Activated B cell treated with CpG ODN at 0.5 μM for 24 hours (primary cell): ENCODE data around the gene YES1. TPM values are rescaled to one million over a fixed set of nuclear protein-coding genes. Genes with fewer than 3 reads are reported as not detected.

Experiments
- ATAC-seq: fragments of 200-7000 bp; cut with Tn5 transposase; one replicate; pipeline ENCODE4 v1.10.0; 2021; ENCODE audit warnings: low read depth, mild to moderate bottlenecking, moderate library complexity
- CTCF ChIA-PET: fragments of 350-600 bp; sonication (Branson Sonifier 250); formaldehyde crosslinking; loops from one replicate; lab custom pipeline; 2021; ENCODE audit warnings: antibody characterized with exemption; lab: Charles Lee
- POLR2A ChIA-PET: fragments of 350-600 bp; sonication (Branson Sonifier 250); formaldehyde crosslinking; loops from one replicate; lab custom pipeline; 2021; ENCODE audit warnings: antibody characterized with exemption; lab: Charles Lee
- DNase-seq: peaks from one replicate; pipeline ENCODE4 v3.0.0; 2022
- H3K27ac Mint-ChIP-seq: one replicate; pipeline ENCODE4 v1.8.0; 2020; ENCODE audit warnings: mixed read lengths
- H3K27me3 Mint-ChIP-seq: one replicate; pipeline ENCODE4 v1.8.0; 2021; ENCODE audit warnings: mixed read lengths
- H3K36me3 Mint-ChIP-seq: one replicate; pipeline ENCODE4 v1.8.0; 2021; ENCODE audit warnings: low read depth, mixed read lengths
- H3K4me1 Mint-ChIP-seq: one replicate; pipeline ENCODE4 v1.8.0; 2021; ENCODE audit warnings: mixed read lengths
- H3K4me3 Mint-ChIP-seq: one replicate; pipeline ENCODE4 v1.8.0; 2020; ENCODE audit warnings: mild to moderate bottlenecking, mixed read lengths
- H3K9me3 Mint-ChIP-seq: one replicate; pipeline ENCODE4 v1.8.0; 2020; ENCODE audit warnings: mixed read lengths
- intact Hi-C: fragments of 100-400 bp; cut with micrococcal nuclease; formaldehyde crosslinking; loops from one replicate; pipeline ENCODE4 v1.15.1; 2024
- total RNA-seq: library from RNA; stranded (reverse); gene quantifications from 2 replicates; pipeline ENCODE4 v1.2.3, GENCODE V29; 2022
- TF ChIP-seq, protein P1 (sequence below): fragments of 200-600 bp; IDR thresholded peaks from one replicate; pipeline ENCODE4 v1.8.0; 2022; ENCODE audit warnings: antibody characterized with exemption, mild to moderate bottlenecking

The YES1 gene
- total RNA-seq, 1 donor from 2014 or later = 0.35 TPM

- intact Hi-C loops = loop anchor here (5.0 kb wide), 1 partner anchor 157 kb away; the partner anchor contains the start of gene TYMS
- TF ChIP-seq, protein P1, sequence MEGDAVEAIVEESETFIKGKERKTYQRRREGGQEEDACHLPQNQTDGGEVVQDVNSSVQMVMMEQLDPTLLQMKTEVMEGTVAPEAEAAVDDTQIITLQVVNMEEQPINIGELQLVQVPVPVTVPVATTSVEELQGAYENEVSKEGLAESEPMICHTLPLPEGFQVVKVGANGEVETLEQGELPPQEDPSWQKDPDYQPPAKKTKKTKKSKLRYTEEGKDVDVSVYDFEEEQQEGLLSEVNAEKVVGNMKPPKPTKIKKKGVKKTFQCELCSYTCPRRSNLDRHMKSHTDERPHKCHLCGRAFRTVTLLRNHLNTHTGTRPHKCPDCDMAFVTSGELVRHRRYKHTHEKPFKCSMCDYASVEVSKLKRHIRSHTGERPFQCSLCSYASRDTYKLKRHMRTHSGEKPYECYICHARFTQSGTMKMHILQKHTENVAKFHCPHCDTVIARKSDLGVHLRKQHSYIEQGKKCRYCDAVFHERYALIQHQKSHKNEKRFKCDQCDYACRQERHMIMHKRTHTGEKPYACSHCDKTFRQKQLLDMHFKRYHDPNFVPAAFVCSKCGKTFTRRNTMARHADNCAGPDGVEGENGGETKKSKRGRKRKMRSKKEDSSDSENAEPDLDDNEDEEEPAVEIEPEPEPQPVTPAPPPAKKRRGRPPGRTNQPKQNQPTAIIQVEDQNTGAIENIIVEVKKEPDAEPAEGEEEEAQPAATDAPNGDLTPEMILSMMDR = no peak
- ChIA-PET CTCF (no interaction called here), POLR2A (no interaction called here)
- H3K4me3 Mint-ChIP-seq = no peak overlapping the region
- no peak overlapping the region for H3K27ac Mint-ChIP-seq
- DNase-seq (no peak), ATAC-seq (no peak)
- H3K27me3 Mint-ChIP-seq = peaks cover 57% of the 10 kb centered on the region
- peaks cover 8% of the 10 kb centered on the region for H3K9me3 Mint-ChIP-seq
- peaks cover 19% of the 10 kb centered on the region for H3K4me1 Mint-ChIP-seq
- peaks cover 6% of the 10 kb centered on the region for H3K36me3 Mint-ChIP-seq
Observed at GRCh38 chr18:814300-815084, 2.5 kb upstream of the YES1 start.

- H3K4me3 Mint-ChIP-seq = peak overlapping the region; percentile 80
- peaks cover 64% of the 10 kb centered on the region for H3K27me3 Mint-ChIP-seq
- H3K4me1 Mint-ChIP-seq = peaks cover 19% of the 10 kb centered on the region
- POLR2A ChIA-PET = no interaction called here
- intact Hi-C loops = loop anchor here (2.0 to 5.0 kb wide), 2 partner anchors 101 to 156 kb away; partner anchors contain the start of genes ENOSF1 and TYMS
- CTCF ChIA-PET = no interaction called here
- peaks cover 6% of the 10 kb centered on the region for H3K36me3 Mint-ChIP-seq
- H3K27ac Mint-ChIP-seq = peak overlapping the region; percentile 76
- no peak for DNase-seq
- ATAC-seq = peak; percentile 40
- TF ChIP-seq, protein P1 = no peak
- peaks cover 8% of the 10 kb centered on the region for H3K9me3 Mint-ChIP-seq
Observed at GRCh38 chr18:813172-814071, 1.4 kb upstream of the YES1 start.

DNA sequence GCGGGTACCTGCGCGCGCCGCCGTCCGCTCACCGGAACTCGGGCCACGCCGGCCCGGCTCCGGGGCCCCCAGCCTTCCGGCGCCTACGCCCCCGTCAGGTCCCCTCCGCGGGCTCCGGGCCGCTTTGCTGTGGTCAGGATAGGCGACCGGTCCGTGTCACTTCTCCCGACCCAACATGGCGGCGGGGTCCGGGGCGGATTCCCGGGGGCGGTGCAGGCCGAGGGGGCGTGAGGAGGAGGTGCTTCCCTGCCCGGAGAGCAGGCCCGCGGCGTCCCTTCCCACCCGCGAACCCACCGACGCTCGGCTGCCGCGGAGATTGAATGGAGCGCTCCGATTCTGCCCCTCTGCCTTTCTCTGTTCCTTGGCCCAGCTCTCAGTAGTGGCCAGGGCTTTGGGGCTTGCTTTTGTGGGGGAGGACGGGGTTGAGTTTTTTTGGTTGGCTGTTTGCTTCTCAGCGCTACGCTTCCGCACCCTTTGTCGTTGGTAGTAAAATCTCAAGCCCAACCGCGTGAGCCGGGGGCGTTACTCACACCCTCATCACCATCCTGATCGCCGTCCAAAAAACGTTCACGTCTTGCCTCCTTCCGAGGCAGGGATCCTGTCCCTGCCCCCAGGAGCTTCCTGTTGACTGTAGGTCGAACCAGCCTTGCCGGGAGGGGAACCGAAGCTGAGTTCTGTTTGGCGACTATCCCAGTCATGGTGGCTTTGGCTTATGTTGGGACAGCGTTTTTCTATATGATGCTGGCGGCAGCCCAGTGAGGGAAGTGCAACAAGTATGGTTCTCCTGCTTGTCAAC lies 532 bp upstream of the YES1 start:
- ATAC-seq (peak; percentile 59), DNase-seq (peak; percentile 26)
- Mint-ChIP-seq H3K36me3 (peaks cover 6% of the 10 kb centered on the region), H3K27ac (peak overlapping the region; percentile 76), H3K9me3 (peaks cover 8% of the 10 kb centered on the region), H3K4me3 (peak overlapping the region; percentile 80), H3K4me1 (peaks cover 19% of the 10 kb centered on the region), H3K27me3 (peaks cover 60% of the 10 kb centered on the region)
- POLR2A ChIA-PET = no interaction called here
- intact Hi-C loops = loop anchor here (2.0 to 5.0 kb wide), 2 partner anchors 100 to 155 kb away; partner anchors contain the start of genes ENOSF1 and TYMS
- CTCF ChIA-PET = no interaction called here
- TF ChIP-seq, protein P1 = no peak

DNA sequence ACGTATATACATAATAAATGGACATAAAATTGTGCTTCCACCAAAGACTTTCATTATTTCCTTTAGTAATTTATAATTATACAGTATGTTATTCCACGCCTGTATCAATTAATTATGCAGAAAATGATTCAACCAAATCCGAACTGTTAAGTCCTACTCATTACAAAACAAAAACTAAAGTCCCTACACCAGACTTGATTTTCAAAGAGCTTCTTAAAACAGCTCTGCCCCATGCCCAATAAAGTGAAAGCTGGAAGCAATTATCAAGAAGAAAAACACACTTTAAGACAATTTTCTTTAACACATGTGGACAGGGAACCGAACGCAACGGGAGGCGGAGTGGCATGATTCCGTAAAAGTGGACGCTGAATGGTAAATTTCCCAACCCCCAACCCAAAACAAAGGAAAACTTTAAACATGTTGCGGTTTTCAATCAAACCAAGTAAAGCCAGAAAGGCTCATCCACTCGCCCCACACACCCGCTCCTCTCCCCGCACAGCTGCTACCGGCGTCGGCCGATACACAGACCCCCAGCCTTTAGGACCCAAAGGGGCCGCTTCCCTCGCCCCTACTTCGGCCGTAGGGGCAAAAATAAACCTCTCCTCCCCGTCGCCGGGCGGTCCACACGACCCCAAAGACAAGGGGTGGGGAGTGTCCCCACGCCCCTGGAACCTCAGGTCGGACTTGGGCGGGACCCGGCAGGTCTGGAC lies 705 bp downstream of the YES1 start:
- Mint-ChIP-seq H3K27me3 (peaks cover 59% of the 10 kb centered on the region), H3K36me3 (peaks cover 6% of the 10 kb centered on the region), H3K27ac (no peak overlapping the region), H3K4me3 (peak overlapping the region; percentile 70), H3K9me3 (peaks cover 8% of the 10 kb centered on the region), H3K4me1 (peaks cover 19% of the 10 kb centered on the region)
- POLR2A ChIA-PET = no interaction called here
- ATAC-seq (no peak), DNase-seq (no peak)
- TF ChIP-seq, protein P1 = no peak
- intact Hi-C loops = loop anchor here (5.0 kb wide), 1 partner anchor 154 kb away; the partner anchor contains the start of gene TYMS
- CTCF ChIA-PET = no interaction called here
